Smooth muscle cell of the brain vasculature (primary cell): ENCODE measurements around the gene HNRNPLL.
"Not testable (repeated sequence)": the region's sequence is repeated elsewhere in the genome, so short reads cannot be mapped to it uniquely, and the experiment has no call there.

Experiments used
- DNase-seq: peaks from one replicate; pipeline ENCODE4 v3.0.0-alpha.2; 2012; ENCODE audit warnings: low read depth, low spot score

HNRNPLL gene

DNA sequence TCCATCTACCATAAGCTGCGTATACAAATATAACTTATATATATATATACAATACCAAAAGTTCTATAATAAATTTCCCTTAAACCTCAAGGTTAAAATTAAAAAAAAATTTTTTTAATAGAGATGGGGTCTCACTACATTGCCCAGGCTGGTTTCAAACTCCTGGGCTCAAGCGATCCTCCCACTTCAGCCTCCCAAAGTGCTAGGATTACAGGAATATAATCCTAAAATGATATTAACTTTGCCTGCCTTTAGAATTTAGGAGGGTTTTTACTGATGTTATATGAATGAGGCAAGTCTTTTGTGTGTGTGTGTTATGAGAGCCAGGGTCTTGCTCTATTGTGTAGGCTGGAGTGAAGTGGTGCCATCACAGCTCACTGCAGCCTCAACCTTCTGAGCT is 49.2 kb downstream of the HNRNPLL start:
- no peak for DNase-seq

DNA sequence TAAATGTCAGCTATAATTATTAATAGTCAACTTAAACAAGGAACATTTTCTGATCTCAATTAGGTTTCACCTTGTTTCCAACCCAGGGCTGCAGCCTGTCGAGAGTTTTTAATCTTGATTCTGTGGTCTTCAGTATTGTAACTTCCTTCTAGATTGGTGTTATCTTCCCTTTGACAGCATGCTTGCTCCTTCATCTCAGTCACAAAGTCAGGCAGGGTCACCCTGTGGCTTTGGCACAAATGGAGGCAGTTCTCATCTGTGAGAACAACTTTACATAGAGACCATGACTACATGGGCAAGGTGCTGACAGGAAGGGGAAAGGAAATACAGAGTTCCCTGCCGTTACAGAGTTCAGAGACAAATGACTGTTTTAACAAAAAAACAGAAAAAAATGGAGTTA is 50.5 kb downstream of the HNRNPLL start:
- DNase-seq: no peak

DNA sequence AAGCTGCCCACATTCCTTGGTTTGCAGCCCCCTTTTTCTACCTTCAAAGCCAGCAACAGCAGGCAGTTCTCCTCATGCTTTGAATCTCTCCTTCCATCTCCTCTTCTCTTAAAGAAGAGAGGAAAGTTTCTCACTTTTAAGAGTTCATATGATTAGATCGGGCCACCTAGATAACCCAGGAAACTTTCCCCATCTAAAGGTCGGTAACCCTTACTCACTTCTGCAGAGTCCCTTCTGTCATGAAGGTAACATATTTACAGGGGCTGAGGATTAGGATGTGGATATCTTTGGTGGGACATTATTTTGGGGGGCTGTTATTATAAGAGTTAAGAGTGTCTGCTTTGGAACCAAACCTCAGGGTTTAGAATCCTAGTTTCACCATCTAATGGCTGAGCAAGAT is 51.0 kb downstream of the HNRNPLL start:
- DNase-seq: no peak

DNA sequence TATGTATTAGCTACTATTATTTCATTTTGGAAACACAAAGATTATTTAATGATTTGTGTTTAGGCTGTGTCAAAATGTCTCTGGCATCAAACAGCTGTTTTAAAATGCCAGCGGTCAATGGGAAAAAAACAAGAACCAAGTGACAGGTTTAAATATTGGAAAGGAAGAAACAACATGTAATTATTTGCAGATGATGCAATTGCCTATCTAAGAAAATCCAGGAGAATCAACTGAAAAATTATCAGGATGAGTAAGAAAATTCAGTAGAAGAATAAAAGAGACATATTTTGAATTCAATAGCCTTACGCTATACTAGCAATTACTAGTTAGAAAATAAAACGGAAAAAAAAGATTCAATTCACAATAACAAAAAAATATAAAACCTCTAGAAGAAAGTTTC is 51.6 kb downstream of the HNRNPLL start:
- DNase-seq: no peak

DNA sequence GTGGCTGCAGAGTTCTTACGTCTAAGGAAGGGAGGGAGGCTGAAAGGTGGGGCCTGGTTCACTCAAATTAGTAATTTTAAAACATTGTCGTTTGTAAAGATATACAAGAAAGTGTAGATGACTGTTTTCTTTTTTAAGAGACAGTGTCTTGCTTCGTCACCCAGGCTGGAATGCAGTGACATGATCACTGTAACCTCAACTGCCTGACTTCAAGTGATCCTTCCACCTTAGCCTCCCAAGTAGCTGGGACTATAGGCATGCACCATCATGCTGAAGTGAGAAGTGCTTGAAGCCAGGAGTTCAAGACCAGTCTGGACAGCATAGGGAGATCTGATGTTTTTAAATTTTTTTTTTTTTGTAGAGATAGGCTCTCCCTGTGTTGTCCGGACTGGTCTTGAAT is 52.9 kb downstream of the HNRNPLL start:
- DNase-seq: no peak

DNA sequence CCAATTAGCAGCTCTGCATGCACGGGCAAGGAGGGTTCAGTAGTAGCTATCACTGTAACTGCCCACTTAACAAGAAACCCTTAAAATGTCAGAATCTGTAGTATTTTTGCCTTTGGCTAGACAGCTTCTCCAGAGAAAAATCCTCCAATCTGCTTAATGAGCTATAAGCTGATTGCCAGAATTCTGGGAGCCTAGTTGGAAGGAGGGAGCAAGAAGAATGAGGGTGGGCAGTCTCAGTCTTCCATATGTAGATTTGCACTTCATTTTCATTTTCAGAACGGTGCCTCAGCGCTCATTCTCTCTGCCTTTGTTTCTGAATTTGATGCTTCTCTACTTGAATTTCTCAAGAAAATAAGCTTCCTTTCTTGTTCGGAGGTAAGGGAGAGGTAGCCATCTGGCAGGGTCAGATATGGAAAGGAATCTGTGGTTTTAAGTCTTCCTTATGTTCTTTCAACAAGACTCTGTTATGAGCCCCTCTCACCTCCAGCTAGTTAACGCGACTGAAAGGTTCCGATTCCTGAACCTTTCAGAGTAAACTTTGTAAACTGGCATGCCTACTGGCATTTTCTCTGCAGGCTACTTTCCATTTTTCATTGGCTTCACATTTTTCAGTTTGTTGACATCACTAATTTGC is 53.5 kb downstream of the HNRNPLL start:
- no peak for DNase-seq

DNA sequence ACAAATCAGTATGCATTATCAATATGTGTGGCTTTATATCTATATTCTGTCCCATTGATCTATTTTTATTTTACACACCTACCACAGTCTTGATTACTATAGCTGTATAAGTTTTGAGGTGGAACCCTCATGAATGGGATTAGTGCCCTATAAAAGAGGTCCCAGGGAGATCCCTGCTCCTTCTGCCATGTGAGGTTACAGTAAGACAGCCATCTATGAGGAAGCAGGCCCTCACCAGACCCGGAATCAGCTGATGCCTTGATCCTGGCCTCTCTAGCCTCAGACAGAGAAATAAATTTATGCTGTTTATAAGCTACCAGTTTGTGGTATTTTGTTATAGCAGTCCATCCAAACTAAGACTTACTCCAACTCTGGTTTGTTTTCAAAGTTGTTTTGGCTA is 54.9 kb downstream of the HNRNPLL start:
- no peak for DNase-seq

DNA sequence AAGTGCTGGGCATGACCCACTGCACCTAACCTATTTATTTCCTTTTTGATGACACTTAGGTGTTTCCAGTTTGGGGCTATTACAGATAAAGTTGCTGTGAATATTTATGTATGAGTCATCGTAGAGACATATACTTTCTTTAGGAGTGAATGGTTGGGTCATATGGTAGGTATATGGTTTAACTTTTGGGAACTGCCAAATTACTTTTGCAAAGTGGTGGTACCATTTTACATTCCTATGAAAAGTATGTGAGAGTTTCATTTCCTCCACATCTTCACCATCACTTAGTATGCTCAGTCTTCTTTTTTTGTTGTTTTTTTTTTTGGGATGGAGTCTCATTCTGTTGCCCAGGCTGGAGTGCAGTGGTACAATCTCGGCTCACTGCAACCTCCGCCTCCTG is 56.1 kb downstream of the HNRNPLL start:
- no peak for DNase-seq

DNA sequence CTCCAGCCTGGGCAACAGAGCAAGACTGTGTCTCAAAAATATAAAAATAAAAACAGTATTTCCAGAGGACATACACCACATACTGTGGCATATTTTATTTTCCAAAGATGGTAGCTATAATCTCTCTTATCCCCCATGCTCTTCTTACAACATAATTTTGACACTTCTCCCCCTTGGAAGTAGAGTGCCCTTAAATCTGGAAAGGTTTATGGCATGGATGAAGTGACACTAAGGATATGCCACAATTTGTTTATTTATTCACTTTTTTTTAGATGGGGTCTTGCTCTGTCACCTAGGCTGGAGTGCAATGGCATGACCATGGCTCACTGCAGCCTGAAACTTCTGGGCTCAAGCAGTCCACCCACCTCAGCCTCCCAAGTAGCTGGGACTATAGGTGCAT is 56.7 kb downstream of the HNRNPLL start:
- no peak for DNase-seq

DNA sequence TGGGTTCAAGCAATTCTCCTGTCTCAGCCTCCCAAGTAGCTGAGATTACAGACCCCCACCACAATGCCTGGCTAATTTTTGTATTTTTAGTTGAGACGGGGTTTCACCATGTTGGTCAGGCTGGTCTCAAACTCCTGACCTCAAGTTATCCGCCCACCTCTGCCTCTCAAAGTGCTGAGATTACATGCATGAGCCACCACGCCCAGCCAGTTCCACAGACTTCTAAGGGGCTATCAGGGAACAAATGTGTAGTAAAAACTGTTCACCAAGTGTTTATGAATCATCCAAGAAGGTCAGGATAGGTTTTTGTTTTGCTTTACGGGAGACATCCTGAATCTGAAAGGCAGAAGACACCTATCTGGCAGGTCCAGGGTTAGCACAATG is 60.5 kb downstream of the HNRNPLL start:
- DNase-seq: not testable (repeated sequence)

DNA sequence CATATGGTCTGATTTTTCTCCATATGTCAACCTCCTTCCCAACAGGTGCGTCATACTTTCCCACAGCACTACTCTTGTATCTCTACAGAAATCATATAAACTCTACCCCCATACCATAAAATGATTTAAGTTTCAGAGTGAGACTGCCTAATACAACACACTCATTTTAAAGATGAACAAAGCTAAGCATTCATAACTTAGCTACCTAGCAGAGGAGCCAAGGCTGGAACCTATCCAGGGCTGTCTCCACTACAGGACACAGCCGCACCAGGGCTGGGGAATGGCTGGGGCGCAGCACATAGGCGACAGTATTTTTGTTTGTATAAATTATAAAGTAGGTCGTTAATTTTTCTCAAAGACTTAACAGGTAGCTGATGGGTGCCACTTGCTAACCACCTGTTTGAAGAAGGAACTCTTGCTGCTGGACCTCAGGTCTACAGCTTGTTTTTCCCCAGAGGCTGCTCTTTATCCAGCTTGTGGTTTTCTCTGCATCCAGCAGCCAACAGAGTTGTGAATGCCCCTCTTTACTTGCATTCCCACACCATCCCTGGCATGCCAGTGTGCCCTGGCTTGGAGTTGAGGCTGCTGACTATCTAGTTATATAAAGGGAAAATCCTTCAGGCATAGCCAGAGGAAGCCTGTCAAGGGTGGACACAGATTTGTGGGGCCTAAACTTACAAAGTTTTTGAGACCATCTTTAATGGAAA is 62.0 kb downstream of the HNRNPLL start:
- no peak for DNase-seq

DNA sequence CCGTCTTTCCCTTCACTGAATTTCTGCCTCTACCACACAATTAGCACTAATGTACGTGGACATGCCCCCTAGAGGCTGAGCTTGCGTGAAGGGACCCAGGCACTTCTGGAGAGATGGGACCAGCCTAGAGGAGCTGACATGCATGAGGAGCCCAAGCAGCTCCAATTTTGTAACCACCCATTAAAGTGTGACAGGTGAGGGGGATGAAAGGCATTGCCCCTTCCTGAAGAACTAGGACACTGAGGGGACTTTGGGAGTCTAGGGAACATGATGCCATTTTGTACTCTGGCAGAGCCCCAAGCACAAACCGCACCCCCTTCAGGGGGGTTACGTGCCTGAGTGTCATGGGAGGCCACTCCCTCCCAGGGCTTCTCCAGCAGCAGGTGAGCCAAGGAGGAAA is 63.6 kb downstream of the HNRNPLL start:
- no peak for DNase-seq

DNA sequence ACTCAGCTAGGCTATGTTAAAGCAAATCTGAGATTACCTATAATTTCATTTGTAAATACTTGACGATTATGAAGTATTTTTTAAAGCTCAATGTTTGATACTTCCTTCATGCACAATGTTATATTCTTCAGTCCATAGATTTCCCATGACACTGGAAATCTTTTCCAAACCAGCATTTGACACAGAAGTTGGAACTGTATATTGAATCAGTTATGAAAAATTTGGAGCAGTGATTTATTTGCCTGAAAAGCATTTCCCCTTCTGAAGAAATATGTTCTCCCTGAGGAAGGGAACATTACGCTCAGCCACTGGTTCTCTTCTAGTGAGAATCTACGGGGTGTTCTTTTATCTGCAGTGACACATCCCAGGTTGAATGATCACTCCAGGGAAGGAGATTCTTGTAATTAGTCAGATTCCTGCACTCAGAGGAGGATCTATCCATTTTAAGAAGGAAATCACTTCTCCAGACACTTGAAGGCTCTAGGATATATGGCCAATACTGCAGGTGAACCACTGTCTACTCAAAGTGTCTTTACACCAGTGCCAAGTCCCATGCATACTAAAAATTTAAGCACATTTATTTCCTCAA is 64.7 kb downstream of the HNRNPLL start:
- DNase-seq: no peak

DNA sequence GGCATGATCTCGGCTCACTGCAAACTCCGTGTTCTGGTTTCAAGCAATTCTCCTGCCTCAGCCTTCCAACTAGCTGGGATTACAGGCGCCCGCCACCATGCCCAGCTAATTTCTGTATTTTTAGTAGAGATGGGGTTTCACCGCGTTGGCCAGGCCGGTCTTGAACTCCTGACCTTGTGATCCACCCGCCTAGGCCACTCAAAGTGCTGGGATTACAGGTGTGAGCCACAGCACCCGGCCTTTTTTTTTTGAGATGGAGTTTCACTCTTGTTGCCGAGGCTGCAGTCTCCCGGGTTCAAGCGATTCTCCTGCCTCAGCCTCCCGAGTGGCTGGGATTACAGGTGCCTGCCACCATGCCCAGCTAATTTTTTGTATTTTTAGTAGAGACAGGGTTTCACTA is 65.4 kb downstream of the HNRNPLL start:
- not testable (repeated sequence) for DNase-seq

DNA sequence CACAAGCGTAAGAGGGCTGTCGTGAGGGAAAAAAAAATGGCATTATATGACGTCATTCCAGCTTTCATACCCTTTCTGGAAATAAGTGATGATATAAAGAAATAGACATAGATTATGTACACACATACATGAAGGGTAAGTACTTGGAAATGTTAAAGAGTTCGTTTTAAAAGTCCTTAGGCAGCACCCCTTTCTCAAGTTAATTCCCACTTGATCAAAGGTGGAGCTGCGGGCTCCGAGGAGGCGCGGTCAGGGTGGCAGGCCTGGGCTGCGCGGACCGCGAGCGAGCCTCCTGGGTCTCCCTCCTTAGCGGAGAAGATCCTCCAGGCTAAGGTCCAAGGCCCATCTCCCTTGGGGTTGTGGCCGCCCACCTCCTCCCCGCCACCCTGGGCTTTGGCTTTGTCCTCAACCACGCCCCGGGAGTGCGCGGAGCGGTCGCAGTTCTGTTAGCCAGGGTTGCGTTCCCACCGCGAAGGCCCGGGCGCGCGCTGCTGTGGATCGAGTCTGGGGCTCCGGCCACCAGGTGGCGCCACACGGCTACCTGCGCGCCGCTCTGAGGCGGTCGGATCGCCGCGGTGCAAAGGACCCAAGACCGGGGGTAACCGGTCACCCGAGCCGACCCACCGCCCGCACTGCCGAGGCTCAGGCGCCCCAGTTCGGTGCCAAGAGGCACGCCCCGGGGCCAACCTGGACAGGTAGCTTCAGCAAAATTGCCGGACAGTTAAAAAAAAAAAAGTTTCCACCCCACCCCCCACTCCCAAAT is 66.8 kb downstream of the HNRNPLL start:
- peak; percentile 15 for DNase-seq

DNA sequence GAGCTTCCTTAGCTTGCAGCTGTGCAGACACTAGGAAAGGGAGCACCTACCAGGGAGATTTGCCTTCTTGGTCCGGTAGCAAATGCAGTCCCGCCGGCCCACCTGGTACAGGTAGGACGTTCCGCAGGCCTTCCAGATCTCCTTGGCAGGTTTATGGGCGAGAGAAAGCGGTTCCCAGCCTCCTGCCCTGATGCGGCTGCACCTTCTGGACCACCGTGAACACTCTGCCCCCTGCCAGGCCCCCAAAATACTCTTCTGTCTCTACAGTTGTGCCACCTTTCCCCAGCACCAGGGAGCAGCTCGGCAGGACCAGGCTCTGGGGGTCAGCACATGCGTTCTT is 67.4 kb downstream of the HNRNPLL start:
- no peak for DNase-seq

DNA sequence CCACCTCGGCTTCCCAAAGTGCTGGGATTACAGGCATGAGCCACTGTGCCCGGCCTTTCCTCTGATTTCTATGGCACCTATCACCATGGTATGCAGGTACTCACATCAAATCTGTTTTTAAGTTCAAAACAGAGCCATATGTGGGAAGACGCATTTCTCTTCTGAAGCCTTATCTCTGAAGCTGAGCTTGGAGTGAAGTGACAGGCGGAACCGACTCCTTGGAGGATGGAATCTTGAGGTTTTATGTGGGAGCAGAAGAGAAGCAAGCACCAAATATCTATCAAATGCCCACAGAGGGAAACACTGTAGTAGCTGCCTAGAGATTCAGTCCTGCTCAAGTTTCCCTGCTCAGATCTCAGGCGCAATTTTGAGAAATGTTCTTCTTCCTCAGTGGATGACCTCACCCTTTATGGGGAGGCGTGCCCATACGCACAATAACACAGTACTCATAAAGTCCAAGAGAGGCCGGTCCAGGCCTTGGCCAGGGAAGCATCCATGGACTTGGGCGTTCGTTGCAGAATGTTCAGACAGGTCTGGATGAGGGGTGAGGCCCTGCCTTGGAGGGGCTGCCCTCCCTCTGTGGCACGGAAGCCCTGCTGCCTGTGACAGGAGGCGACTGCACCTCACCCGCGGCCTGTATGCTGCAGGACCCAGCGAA is 67.9 kb downstream of the HNRNPLL start:
- DNase-seq: no peak

DNA sequence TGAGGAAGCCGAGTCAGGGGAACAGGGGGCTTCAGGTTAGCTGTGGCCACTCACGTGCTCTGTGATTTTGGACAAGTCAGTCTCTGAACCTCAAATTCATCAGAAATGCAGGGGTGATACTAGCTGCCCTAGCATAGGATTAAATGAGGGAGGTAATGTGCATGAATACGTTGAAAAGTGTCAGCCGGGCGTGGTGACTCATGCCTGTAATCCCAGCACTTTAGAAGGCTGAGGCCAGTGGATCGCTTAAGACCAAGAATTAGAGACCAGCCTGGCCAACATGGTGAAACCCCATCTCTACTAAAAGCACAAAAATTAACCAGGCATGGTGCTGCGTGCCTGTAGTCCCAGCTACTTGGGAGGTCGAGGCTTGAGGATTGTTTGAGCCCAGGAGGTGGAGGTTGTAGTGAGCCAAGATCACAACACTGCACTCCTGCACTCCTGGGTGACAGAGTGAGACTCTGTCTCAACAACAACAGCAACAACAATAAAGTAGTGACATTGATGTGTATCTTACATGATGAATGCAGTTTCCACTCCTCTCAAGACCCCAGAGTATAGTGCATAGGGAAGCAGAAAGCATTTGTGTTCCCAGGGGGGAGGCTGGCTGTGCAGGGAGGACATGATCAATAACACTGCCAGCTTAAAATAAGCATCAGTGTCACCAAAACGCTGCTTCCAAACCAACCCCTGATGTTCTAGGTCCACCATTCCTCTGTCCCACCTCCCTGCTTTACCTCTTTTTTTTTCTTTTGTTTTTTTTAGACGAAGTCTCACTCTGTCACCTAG is 68.8 kb downstream of the HNRNPLL start:
- DNase-seq: no peak

DNA sequence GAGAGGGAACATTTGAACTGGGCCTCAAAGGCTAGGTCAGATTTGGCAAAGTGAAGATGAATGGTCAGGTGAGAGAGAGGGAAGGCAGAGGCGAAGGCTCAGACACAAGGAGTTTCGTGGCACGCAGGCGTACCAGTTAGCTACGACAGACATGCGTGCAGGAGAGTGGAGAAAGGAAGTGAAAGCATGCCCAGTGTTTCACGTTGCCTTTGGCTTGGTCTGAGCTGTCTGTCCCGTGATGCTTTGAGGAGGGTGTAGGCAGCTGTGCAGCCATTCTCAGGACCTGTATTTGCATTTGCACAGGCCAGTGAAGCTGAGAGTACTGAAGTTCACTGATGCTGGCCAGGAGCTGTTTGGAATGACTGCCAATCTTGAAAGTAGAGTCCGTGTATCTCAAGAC is 69.5 kb downstream of the HNRNPLL start:
- DNase-seq: no peak

DNA sequence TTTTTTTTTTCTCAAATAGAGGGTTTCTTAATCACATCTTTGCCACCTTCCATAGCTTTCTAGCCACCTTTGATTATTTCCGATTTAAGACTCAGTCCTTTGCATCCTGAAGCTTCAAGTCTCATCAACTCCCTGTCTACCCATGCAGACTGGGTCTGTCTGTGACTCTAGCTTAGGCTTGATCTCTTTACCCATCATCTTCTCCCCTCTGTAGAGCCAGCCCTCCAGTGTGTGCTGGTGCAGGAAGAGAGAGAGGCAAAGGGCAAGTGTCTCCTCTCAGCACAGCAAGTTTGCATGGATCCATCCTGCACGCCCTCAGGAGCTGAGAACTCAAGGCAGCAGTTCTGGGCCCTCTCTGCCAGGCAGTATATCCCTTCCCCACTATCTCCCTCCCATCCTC is 70.4 kb downstream of the HNRNPLL start:
- no peak for DNase-seq

DNA sequence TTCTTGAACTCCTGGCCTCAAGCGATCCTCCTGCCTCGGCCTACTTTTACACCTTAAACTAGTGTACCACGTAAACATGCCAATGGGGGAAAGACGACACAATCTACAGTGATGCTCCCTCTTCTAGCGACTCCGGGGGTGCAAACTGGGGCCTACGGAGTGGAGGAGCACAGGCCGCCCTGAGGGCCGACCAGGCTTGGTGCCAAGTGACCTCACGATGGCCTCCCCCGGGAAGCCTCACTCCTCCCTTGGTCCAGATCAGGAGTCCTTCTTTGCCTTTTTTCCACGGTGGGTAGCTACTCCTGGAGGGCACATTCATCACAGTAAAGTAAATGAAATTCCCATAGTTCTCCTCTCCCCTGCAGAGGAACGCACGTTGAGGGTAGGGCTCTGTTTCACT is 73.5 kb downstream of the HNRNPLL start:
- no peak for DNase-seq
